HG03432 (cell line): ENCODE measurements around the gene TRRAP.

Experiments
- ATAC-seq: cut with Tn5 transposase; IDR thresholded peaks from one replicate; pipeline ENCODE4 v1.9.1; 2021; ENCODE audit warnings: mild to moderate bottlenecking, moderate library complexity; ENCODE audit not compliant: unreplicated experiment

Gene TRRAP

GRCh38 chr7:98943336-98943735, 65.0 kb downstream of the TRRAP start:
- no peak for ATAC-seq

GRCh38 chr7:98944386-98944785, 66.1 kb downstream of the TRRAP start:
- ATAC-seq = no peak

- ATAC-seq = no peak
Observed at GRCh38 chr7:98945852-98946251, 67.5 kb downstream of the TRRAP start.

- no peak for ATAC-seq
Observed at GRCh38 chr7:98946389-98946788, 68.1 kb downstream of the TRRAP start.

- ATAC-seq = no peak
Observed at GRCh38 chr7:98949336-98950044, 71.2 kb downstream of the TRRAP start.

- ATAC-seq = no peak
Observed at GRCh38 chr7:98955992-98956391, 77.7 kb downstream of the TRRAP start.

- no peak for ATAC-seq
Observed at GRCh38 chr7:98956469-98956868, 78.1 kb downstream of the TRRAP start.

- ATAC-seq = no peak
Observed at GRCh38 chr7:98956937-98957336, 78.6 kb downstream of the TRRAP start.

GRCh38 chr7:98957766-98958165, 79.4 kb downstream of the TRRAP start:
- no peak for ATAC-seq

GRCh38 chr7:98958968-98959367, 80.6 kb downstream of the TRRAP start:
- ATAC-seq = no peak

GRCh38 chr7:98963305-98963704, 85.0 kb downstream of the TRRAP start:
- no peak for ATAC-seq

GRCh38 chr7:98964596-98964995, 86.3 kb downstream of the TRRAP start:
- no peak for ATAC-seq

GRCh38 chr7:98968621-98969020, 90.3 kb downstream of the TRRAP start:
- no peak for ATAC-seq

- no peak for ATAC-seq
Observed at GRCh38 chr7:98969386-98969785, 91.1 kb downstream of the TRRAP start.

- ATAC-seq = no peak
Observed at GRCh38 chr7:98970016-98970615, 91.8 kb downstream of the TRRAP start.

- no peak for ATAC-seq
Observed at GRCh38 chr7:98970805-98971204, 92.5 kb downstream of the TRRAP start.

- no peak for ATAC-seq
Observed at GRCh38 chr7:98974205-98974604, 95.9 kb downstream of the TRRAP start.

- no peak for ATAC-seq
Observed at GRCh38 chr7:98974906-98975816, 96.8 kb downstream of the TRRAP start.

GRCh38 chr7:98976396-98977185, 98.3 kb downstream of the TRRAP start:
- no peak for ATAC-seq

GRCh38 chr7:98978672-98979071, 100.3 kb downstream of the TRRAP start:
- no peak for ATAC-seq

GRCh38 chr7:98981701-98982100, 103.4 kb downstream of the TRRAP start:
- no peak for ATAC-seq
